Iris pigment epithelial cell (primary cell): ENCODE measurements around the gene THOP1.
"Not testable (repeated sequence)": the region's sequence is repeated elsewhere in the genome, so short reads cannot be mapped to it uniquely, and the experiment has no call there.

Experiments
- DNase-seq: peaks from one replicate; pipeline ENCODE4 v3.0.0-alpha.2; 2011; ENCODE audit warnings: low read depth

Gene THOP1

GRCh38 chr19:2782936-2783780 lies 2.1 kb upstream of the THOP1 start, which contains the start of gene SGTA:
TSS of gene SGTA (minus strand) at chr19:2783273. CDS start at chr19:2769068, 14,205 bp downstream.
- DNase-seq: peak; percentile 99

- no peak for DNase-seq
Observed at GRCh38 chr19:2783781-2784145, 1.5 kb upstream of the THOP1 start.

GRCh38 chr19:2787115-2787514 lies 1.8 kb downstream of the THOP1 start:
- no peak for DNase-seq

GRCh38 chr19:2788237-2788636 lies 2.9 kb downstream of the THOP1 start:
- no peak for DNase-seq

- no peak for DNase-seq
Observed at GRCh38 chr19:2790194-2790556, 4.9 kb downstream of the THOP1 start.

- DNase-seq: no peak
Observed at GRCh38 chr19:2790557-2791271, 5.4 kb downstream of the THOP1 start.

- no peak for DNase-seq
Observed at GRCh38 chr19:2791440-2791839, 6.1 kb downstream of the THOP1 start.

- DNase-seq: no peak
Observed at GRCh38 chr19:2791876-2792275, 6.6 kb downstream of the THOP1 start.

GRCh38 chr19:2792666-2793065 lies 7.4 kb downstream of the THOP1 start:
- DNase-seq: not testable (repeated sequence)

- no peak for DNase-seq
Observed at GRCh38 chr19:2793126-2793525, 7.8 kb downstream of the THOP1 start.

GRCh38 chr19:2793577-2793976 lies 8.3 kb downstream of the THOP1 start:
- no peak for DNase-seq

- no peak for DNase-seq
Observed at GRCh38 chr19:2795827-2796658, 10.7 kb downstream of the THOP1 start.

GRCh38 chr19:2796659-2797266 lies 11.5 kb downstream of the THOP1 start:
- no peak for DNase-seq

GRCh38 chr19:2797280-2797679 lies 12.0 kb downstream of the THOP1 start:
- DNase-seq: no peak

- DNase-seq: no peak
Observed at GRCh38 chr19:2798158-2798685, 12.9 kb downstream of the THOP1 start.

- peak; percentile 9 for DNase-seq
Observed at GRCh38 chr19:2798733-2799132, 13.4 kb downstream of the THOP1 start.

- no peak for DNase-seq
Observed at GRCh38 chr19:2799273-2800020, 14.1 kb downstream of the THOP1 start.

- no peak for DNase-seq
Observed at GRCh38 chr19:2800506-2800905, 15.2 kb downstream of the THOP1 start.

- DNase-seq: no peak
Observed at GRCh38 chr19:2802826-2803225, 17.5 kb downstream of the THOP1 start.

- no peak for DNase-seq
Observed at GRCh38 chr19:2803486-2804155, 18.3 kb downstream of the THOP1 start.
